Prostate gland (tissue), 2 donors: ENCODE results near the gene BCOR.

ENCODE experiments used
- POLR2A ChIP-seq: fragments of 450-650 bp; IDR thresholded peaks from one replicate; pipeline ENCODE4 v1.6.1; 2016; ENCODE audit warnings: antibody characterized with exemption, mild to moderate bottlenecking
- POLR2AphosphoS5 ChIP-seq: sonication (generic); formaldehyde crosslinking; IDR thresholded peaks from one replicate; pipeline ENCODE4 v1.6.1; 2017; ENCODE audit warnings: antibody characterized with exemption
- TF ChIP-seq, protein P1 (sequence below), 4 experiments: fragments of 200-600 bp in 2 of 4; fragments of 450-650 bp in 2 of 4; sonication (generic) in 2 of 4; IDR thresholded peaks; 1 replicate in 3 of 4; 2 replicates in 1 of 4; pipeline ENCODE4 v1.5.1; 2016 to 2019; ENCODE audit warnings: antibody characterized with exemption in 4 of 4, mild to moderate bottlenecking in 2 of 4, moderate library complexity in 2 of 4

DNA sequence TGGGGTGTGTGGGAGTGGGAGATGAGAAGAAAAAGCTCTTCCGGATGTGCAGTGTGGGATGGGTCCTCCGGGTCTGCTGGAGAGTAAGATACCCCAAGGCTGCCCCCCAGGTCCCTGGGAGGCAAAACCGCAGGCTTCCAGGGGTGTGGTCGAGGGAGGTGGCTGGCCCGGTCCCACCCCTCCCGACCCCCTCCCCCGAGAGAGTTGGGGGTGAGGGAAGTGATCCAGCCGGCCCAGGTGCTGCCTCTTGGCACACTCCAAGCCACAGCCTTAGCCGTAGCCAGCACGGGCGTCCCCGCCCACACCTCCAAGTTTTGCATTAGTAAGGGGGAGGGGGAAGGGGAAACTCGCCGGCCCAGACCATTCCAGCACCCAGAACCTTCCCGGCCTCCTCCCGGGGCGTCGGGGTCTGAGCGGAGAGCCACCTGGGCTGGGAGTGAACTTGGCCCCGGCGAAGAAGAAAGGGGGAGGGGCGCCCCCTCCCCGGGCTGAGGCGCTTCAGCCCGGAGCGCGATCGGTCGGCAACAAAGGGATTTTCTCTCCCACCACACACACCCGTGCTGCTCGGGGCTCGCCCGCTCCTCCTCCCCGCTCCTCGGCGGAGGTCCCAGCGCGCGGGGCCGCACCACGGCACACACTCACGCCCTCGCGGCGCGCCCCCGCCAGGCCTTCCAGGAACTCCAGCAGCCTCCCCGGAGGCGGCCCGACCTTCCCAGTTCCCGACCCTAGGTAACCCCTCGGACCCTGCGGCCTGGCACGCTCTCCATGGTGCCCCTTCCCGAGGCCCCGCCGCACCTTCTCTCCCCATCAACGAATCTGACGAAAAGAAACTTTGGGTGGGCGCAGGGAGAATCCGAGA is 14.4 kb downstream of the BCOR start:
- TF ChIP-seq POLR2A (peak; percentile 27), POLR2AphosphoS5 (peak; percentile 44)
- TF ChIP-seq, protein P1, sequence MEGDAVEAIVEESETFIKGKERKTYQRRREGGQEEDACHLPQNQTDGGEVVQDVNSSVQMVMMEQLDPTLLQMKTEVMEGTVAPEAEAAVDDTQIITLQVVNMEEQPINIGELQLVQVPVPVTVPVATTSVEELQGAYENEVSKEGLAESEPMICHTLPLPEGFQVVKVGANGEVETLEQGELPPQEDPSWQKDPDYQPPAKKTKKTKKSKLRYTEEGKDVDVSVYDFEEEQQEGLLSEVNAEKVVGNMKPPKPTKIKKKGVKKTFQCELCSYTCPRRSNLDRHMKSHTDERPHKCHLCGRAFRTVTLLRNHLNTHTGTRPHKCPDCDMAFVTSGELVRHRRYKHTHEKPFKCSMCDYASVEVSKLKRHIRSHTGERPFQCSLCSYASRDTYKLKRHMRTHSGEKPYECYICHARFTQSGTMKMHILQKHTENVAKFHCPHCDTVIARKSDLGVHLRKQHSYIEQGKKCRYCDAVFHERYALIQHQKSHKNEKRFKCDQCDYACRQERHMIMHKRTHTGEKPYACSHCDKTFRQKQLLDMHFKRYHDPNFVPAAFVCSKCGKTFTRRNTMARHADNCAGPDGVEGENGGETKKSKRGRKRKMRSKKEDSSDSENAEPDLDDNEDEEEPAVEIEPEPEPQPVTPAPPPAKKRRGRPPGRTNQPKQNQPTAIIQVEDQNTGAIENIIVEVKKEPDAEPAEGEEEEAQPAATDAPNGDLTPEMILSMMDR (IDR thresholded peaks at IDR 0.05), result peak in 1 of 4 experiments; percentile 19
